ENCODE results near the gene ACTRT2. TPM values are rescaled to one million over a fixed set of nuclear protein-coding genes. Genes with fewer than 3 reads are reported as not detected.
A peak's percentile ranks its signal among the peaks of the same experiment; 100 is the strongest.

ACTRT2 gene
- total RNA-seq, 2 donors from 2014 or later, result not detected

GRCh38 chr1:3058263-3059030 is 37.2 kb downstream of the ACTRT2 start:
- Histone ChIP-seq H3K36me3 (replicated peaks in 1 of 2; ENCODE audit: insufficient read depth in 1 of 2, low read depth in 2 of 2) (no peaks in the 10 kb centered on the region), H3K9me3 (no peaks in the 10 kb centered on the region), H3K27me3 (no peaks in the 10 kb centered on the region), H3K4me3 (no peak overlapping the region), H3K4me1 (no peaks in the 10 kb centered on the region), H3K27ac (no peak overlapping the region)
- no peak for DNase-seq
- TF ChIP-seq CTCF (IDR thresholded peaks at IDR 0.05), result no peak
- no peak for TF ChIP-seq POLR2A (IDR thresholded peaks at IDR 0.05)
- ATAC-seq, result no peak
- intact Hi-C loops (cut with DNase I), result loop anchor here (5.0 kb wide), 1 partner anchor 46 kb away; no protein-coding TSS in a partner anchor
- 85% methylated on average over 10 of the region's 10 CpGs for WGBS, 2 donors

GRCh38 chr1:3060127-3060526 is 38.9 kb downstream of the ACTRT2 start:
- H3K4me3 ChIP-seq, result no peak overlapping the region
- no peak overlapping the region for H3K27ac ChIP-seq
- peaks cover 2% of the 10 kb centered on the region for H3K4me1 ChIP-seq
- WGBS, 2 donors, result 82 to 83% methylated on average over 4 to 9 of the region's 9 CpGs
- ATAC-seq (no peak), DNase-seq (peak in 1 of 4 donors; percentile 9)
- H3K36me3 ChIP-seq (replicated peaks in 1 of 2; ENCODE audit: insufficient read depth in 1 of 2, low read depth in 2 of 2), result no peaks in the 10 kb centered on the region
- no peaks in the 10 kb centered on the region for H3K27me3 ChIP-seq
- intact Hi-C loops (cut with DNase I), result loop anchor here (5.0 kb wide), 2 partner anchors 227 to 367 kb away; no protein-coding TSS in a partner anchor
- TF ChIP-seq POLR2A (IDR thresholded peaks at IDR 0.05) (no peak), CTCF (IDR thresholded peaks at IDR 0.05) (no peak)
- H3K9me3 ChIP-seq, result no peaks in the 10 kb centered on the region

- H3K27me3 ChIP-seq, result no peaks in the 10 kb centered on the region
- H3K36me3 ChIP-seq (replicated peaks in 1 of 2; ENCODE audit: insufficient read depth in 1 of 2, low read depth in 2 of 2), result no peaks in the 10 kb centered on the region
- H3K27ac ChIP-seq, result no peak overlapping the region
- intact Hi-C loops (cut with DNase I), result loop anchor here (5.0 kb wide), 2 partner anchors 226 to 366 kb away; no protein-coding TSS in a partner anchor
- ATAC-seq (peak; percentile 11), DNase-seq (no peak)
- TF ChIP-seq CTCF (IDR thresholded peaks at IDR 0.05) (no peak), POLR2A (IDR thresholded peaks at IDR 0.05) (no peak)
- no peaks in the 10 kb centered on the region for H3K9me3 ChIP-seq
- 58 to 64% methylated on average over 9 to 15 of the region's 15 CpGs for WGBS, 2 donors
- no peak overlapping the region for H3K4me3 ChIP-seq
- H3K4me1 ChIP-seq, result peaks cover 9% of the 10 kb centered on the region
These were observed 39.6 kb downstream of the ACTRT2 start for GRCh38 chr1:3060601-3061551.

- Histone ChIP-seq H3K27ac (no peak overlapping the region), H3K9me3 (no peaks in the 10 kb centered on the region), H3K4me3 (no peak overlapping the region), H3K36me3 (replicated peaks in 1 of 2; ENCODE audit: insufficient read depth in 1 of 2, low read depth in 2 of 2) (no peaks in the 10 kb centered on the region), H3K4me1 (peaks cover 16% of the 10 kb centered on the region), H3K27me3 (no peaks in the 10 kb centered on the region)
- no peak for DNase-seq
- TF ChIP-seq CTCF (IDR thresholded peaks at IDR 0.05) (no peak), POLR2A (IDR thresholded peaks at IDR 0.05) (no peak)
- 40 to 56% methylated on average over 1 to 5 of the region's 5 CpGs for WGBS, 2 donors
- intact Hi-C loops (cut with DNase I), result loop anchor here (5.0 kb wide), 2 partner anchors 226 to 366 kb away; no protein-coding TSS in a partner anchor
- ATAC-seq, result no peak
These were observed 40.3 kb downstream of the ACTRT2 start for GRCh38 chr1:3061566-3061965.
